HG02981 (cell line): ENCODE data around the gene ACTR1B.
"Not testable (repeated sequence)": the region's sequence is repeated elsewhere in the genome, so short reads cannot be mapped to it uniquely, and the experiment has no call there.

Source experiments
- ATAC-seq: cut with Tn5 transposase; IDR thresholded peaks from one replicate; pipeline ENCODE4 v1.9.1; 2021; ENCODE audit warnings: mild to moderate bottlenecking, moderate library complexity; ENCODE audit not compliant: unreplicated experiment

The ACTR1B gene

DNA sequence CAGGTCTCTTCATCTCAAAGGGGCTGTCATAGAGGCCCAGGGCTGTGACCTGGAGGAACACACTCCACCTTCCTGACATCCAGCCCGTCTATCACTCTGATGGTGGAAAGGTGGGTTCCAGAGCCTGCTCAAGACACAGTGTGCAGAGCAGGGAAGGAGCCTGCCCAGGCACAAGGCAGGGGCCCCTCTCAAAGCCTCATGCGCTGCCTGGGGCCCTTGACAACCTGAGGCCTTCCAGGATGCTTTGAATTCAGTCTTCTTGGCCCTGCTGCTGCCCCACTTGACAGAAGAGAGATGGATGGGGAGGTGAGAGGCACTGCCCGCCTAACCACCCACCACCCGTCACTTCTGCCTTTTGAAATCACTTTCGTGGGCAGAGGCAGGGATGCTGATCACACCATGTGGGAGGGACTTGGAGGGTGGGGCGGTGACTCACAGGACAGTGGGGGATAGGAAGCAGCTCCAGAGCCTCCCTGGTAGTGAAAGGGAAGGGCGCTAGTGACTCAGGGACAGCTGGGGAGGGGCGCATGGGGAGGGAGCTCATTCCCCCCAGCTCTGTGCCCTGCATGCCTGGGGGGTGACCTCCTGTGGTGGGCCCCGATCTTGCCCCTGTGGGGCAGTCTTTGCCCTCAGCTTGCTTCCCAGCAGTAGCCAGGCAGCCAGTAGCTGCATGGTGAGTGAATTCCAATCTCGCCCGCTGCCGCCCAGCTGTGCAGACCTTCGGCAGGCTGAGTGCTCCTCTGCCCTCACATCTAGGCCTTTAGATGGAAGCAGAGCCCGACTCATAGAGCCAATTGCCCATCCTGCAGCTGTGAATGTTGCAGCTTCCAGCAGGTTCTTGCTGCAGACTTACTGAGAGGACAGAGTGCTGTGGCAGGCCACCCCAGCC is 44.7 kb downstream of the ACTR1B start:
- not testable (repeated sequence) for ATAC-seq

DNA sequence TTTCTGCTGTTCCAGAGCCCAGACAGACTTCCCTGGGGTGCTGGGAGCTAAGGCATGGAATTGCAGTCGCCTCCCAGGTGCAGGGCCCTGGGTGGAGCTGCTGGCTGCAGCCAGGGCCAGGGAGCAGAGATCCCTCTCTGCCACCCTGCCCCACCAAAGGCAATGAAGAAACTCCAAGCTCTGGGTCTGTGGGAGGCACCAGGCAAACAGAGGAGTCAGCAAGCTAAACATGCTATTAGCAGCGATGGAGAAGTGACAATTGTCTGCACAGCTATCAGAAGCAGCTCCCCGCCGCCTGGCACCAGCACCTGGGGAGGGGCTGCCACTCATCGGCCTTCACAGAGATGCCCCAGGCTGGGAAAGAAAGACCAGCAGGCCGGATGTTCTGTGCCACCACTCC is 45.9 kb downstream of the ACTR1B start:
- no peak for ATAC-seq

DNA sequence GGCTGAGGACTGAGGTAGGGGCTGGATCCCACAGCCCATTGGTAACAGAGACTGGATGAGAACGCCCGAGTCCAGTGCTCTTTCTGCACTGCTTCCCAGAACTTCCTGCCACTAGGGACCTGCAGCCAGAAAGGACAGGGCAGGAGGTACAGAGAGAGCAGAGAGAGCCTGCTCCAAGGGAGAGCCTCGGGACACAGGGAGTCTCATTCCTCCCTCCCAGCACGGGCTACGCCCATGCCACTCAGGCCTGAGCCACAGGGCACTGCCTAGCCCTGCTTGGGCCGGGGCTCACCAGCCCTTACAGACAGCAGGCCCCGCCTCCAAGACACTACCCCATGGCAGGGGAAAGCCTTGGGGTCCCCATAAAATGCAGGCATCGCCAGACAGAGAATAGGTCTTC is 48.1 kb downstream of the ACTR1B start:
- ATAC-seq: not testable (repeated sequence)

DNA sequence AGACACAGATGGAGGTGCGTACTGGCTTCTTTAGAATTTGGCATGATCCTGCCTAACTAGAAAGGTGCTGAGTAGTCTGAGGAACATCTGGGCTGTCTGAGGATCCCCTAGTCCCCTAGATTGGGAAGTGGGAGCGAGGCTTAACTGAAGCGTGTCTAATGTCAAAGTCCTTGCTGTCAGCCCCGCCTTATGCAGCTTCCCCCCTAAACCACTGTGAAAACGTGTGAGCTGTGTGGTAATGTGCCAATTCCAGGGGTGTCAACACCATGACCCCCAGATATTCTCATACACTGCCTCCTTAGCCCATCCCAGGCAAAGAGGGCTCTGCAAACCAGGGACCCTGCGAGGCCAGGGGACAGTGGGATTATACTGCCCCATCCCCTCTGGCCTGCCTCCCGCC is 51.9 kb downstream of the ACTR1B start:
- ATAC-seq: not testable (repeated sequence)

DNA sequence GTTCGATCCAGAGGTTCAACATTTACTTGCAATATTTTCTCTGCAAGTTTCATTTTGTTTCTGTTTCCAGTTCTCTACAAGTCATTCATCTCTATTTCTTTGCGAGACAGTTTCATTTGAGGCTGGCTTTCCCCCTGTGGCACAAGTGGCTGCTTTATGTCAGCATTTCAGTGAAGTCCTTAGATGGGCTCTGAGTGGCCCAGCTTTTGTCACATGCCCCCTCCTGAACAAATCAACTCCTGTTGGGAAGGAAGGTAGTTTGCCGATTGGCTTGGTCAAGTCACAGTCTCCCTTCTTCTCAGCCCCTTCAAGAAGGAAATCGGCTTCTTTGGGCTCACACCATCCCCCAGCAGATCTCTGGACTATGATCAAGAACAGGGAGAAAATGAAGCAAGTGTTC is 55.1 kb downstream of the ACTR1B start:
- ATAC-seq: not testable (repeated sequence)
